B cell (primary cell): ENCODE measurements around the gene BRSK1. TPM values are rescaled to one million over a fixed set of nuclear protein-coding genes. Genes with fewer than 3 reads are reported as not detected.

Experiments used
- ATAC-seq: fragments of 200-7000 bp; cut with Tn5 transposase; one replicate; pipeline ENCODE4 v1.10.0; 2021; ENCODE audit warnings: low read depth, mild to moderate bottlenecking, moderate number of reproducible peaks, moderate library complexity
- CTCF ChIA-PET: fragments of 350-600 bp; sonication (Branson Sonifier 250); formaldehyde crosslinking; loops from one replicate; lab custom pipeline; 2021; ENCODE audit warnings: antibody characterized with exemption, inconsistent platforms; lab: Charles Lee
- POLR2A ChIA-PET: fragments of 350-600 bp; sonication (Branson Sonifier 250); formaldehyde crosslinking; loops from one replicate; lab custom pipeline; 2021; ENCODE audit warnings: antibody characterized with exemption; lab: Charles Lee
- DNase-seq: peaks from one replicate; pipeline ENCODE4 v3.0.0; 2013
- H2AFZ ChIP-seq: 2 replicates; pipeline ENCODE4 v1.6.1; 2012; ENCODE audit warnings: mild to moderate bottlenecking, low read depth, low read length; ENCODE audit not compliant: insufficient read depth, poor library complexity, severe bottlenecking
- H3K27ac ChIP-seq, 2 donors: 1 replicate in 1 of 2; 2 replicates in 1 of 2; pipeline ENCODE4 v1.5.1; 2012 to 2013; ENCODE audit warnings: low read length in 2 of 2, mild to moderate bottlenecking in 2 of 2, moderate library complexity in 1 of 2
- H3K27me3 ChIP-seq, 4 experiments: fragments of 200-600 bp in 1 of 4; sonication (generic) in 1 of 4; replicated peaks in 1 of 4; 1 replicate in 2 of 4; 2 replicates in 2 of 4; pipeline versions ENCODE4 v1.6.1 to v1.7.0; 2013 to 2016; ENCODE audit warnings: low read length in 3 of 4, mild to moderate bottlenecking in 2 of 4, mixed read lengths in 1 of 4, moderate library complexity in 1 of 4; ENCODE audit not compliant: insufficient read depth in 4 of 4, control insufficient read depth in 3 of 4; ENCODE audit errors: control extremely low read depth in 1 of 4
- H3K36me3 ChIP-seq, 2 experiments: replicated peaks in 1 of 2; 1 replicate in 1 of 2; 2 replicates in 1 of 2; pipeline versions ENCODE4 v1.6.1 to v1.7.1; 2013; ENCODE audit warnings: low read length in 1 of 2; ENCODE audit not compliant: insufficient read depth in 2 of 2, control insufficient read depth in 1 of 2; ENCODE audit errors: control extremely low read depth in 1 of 2, extremely low read depth in 1 of 2
- H3K4me1 ChIP-seq, 2 donors: fragments of 200-600 bp in 1 of 2; sonication (generic) in 1 of 2; 1 replicate in 1 of 2; 2 replicates in 1 of 2; pipeline versions ENCODE4 v1.5.1 to v1.6.1; 2013 to 2017; ENCODE audit warnings: low read length in 2 of 2; ENCODE audit not compliant: control insufficient read depth in 2 of 2, insufficient read depth in 2 of 2
- H3K4me2 ChIP-seq: replicated peaks from 2 replicates; pipeline ENCODE3; 2012; ENCODE audit warnings: mild to moderate bottlenecking, low read depth, low read length; ENCODE audit not compliant: poor library complexity, severe bottlenecking
- H3K4me3 ChIP-seq, 5 experiments: fragments of 200-600 bp in 1 of 5; sonication (generic) in 1 of 5; 1 replicate in 3 of 5; 2 replicates in 2 of 5; pipeline versions ENCODE4 v1.5.1 to v1.7.0; 2011 to 2016; ENCODE audit warnings: low read length in 4 of 5, mild to moderate bottlenecking in 4 of 5, low read depth in 2 of 5, control low read depth in 1 of 5, moderate library complexity in 1 of 5; ENCODE audit not compliant: insufficient read depth in 1 of 5; ENCODE audit errors: control extremely low read depth in 1 of 5, extremely low read depth in 1 of 5
- H3K79me2 ChIP-seq: fragments of 200-600 bp; sonication (generic); one replicate; pipeline ENCODE4 v1.6.0; 2016; ENCODE audit warnings: low read length; ENCODE audit not compliant: control insufficient read depth, insufficient read depth
- H3K9ac ChIP-seq: fragments of 200-600 bp; sonication (generic); 2 replicates; pipeline ENCODE4 v1.6.1; 2017; ENCODE audit warnings: mild to moderate bottlenecking, low read length, moderate library complexity
- H3K9me3 ChIP-seq, 3 donors: one replicate each; pipeline versions ENCODE4 v1.6.1 to v1.7.1; 2013; ENCODE audit warnings: low read length in 2 of 3; ENCODE audit not compliant: control insufficient read depth in 2 of 3, insufficient read depth in 1 of 3; ENCODE audit errors: control extremely low read depth in 1 of 3
- H4K20me1 ChIP-seq: 2 replicates; pipeline ENCODE4 v1.6.0; 2012; ENCODE audit warnings: mild to moderate bottlenecking, low read length; ENCODE audit not compliant: insufficient read depth, control insufficient read depth, poor library complexity, severe bottlenecking
- H3K27ac Mint-ChIP-seq: one replicate; pipeline ENCODE4 v1.8.0; 2021; ENCODE audit warnings: mixed read lengths
- H3K27me3 Mint-ChIP-seq: one replicate; pipeline ENCODE4 v1.8.0; 2021; ENCODE audit warnings: mixed read lengths
- H3K4me1 Mint-ChIP-seq: one replicate; pipeline ENCODE4 v1.8.0; 2021; ENCODE audit warnings: mixed read lengths
- H3K4me3 Mint-ChIP-seq: one replicate; pipeline ENCODE4 v1.8.0; 2021; ENCODE audit warnings: mixed read lengths
- H3K9me3 Mint-ChIP-seq: one replicate; pipeline ENCODE4 v1.8.0; 2022; ENCODE audit warnings: mixed read lengths; ENCODE audit not compliant: insufficient read depth
- EZH2 ChIP-seq: IDR thresholded peaks from 2 replicates; pipeline ENCODE4 v1.6.1; 2012; ENCODE audit warnings: borderline replicate concordance, low read depth, mild to moderate bottlenecking, moderate library complexity, low read length; ENCODE audit not compliant: insufficient read depth, poor library complexity, severe bottlenecking
- WGBS: methylation state at CpG from one replicate; pipeline ENCODE4 v1.1.5; 2013; ENCODE audit warnings: missing lambda C conversion rate; ENCODE audit not compliant: insufficient coverage; 5-methylcytosine and 5-hydroxymethylcytosine counted together
- intact Hi-C: fragments of 100-400 bp; cut with micrococcal nuclease; formaldehyde crosslinking; loops from one replicate; pipeline ENCODE4 v1.10.0; 2022
- polyA plus RNA-seq: library from polyadenylated mRNA; depleted of rRNA; stranded (reverse); fragments of >200 nt; gene quantifications from 2 replicates; pipeline ENCODE4 v1.2.3, GENCODE V29; 2012
- total RNA-seq, 2 donors: library from RNA; stranded (reverse); fragments of 120-200 nt in 1 of 2; gene quantifications; 1 replicate in 1 of 2; 2 replicates in 1 of 2; pipeline versions ENCODE4 v1.2.3 to v1.2.4, GENCODE V29; 2013 to 2022
- TF ChIP-seq, protein P1 (sequence below): fragments of 200-600 bp; IDR thresholded peaks from one replicate; pipeline ENCODE4 v1.8.0; 2022; ENCODE audit warnings: antibody characterized with exemption, mild to moderate bottlenecking

Gene BRSK1
- total and polyA plus RNA-seq, 2 donors (not counting 1 experiment from before 2014, with no cell fraction given), result 0.94 to 1.4 TPM

DNA sequence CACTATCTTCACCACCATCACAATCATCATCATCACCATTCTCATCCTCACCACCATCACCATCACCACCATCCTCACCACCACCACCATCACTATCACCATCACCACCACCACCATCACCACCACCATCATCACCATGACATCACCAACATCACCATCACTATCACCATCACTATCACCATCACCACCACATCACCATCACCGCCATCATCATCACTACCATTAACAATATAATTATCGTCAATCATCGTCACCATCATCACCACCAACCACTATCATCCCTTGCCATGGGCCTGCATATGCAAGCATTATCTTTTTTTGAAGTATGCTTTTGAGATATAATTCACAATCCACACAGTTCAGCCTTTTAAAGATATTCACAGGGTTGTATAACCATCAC lies 17.4 kb upstream of the BRSK1 start:
- H3K27me3 ChIP-seq, result no peaks in the 10 kb centered on the region
- CTCF ChIA-PET, result no interaction called here

DNA sequence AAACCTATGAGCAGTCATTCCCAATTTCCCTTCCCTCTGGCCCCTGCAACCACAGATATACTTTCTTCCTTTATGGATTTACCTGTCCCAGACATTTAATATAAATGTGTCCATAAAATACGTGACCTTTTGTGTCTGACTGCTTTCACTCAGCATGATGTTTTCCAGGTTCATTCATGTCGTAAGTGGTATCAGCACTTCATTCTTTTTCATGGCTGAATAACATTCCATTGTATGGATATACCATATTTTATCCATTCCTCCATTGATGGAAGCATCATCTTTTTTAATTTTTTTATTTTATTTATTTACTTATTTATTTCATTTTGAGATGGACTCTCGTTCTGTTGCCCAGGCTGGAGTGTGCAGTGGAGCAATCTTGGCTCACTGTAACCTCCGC lies 17.0 kb upstream of the BRSK1 start:
- intact Hi-C loops, result no loop called here

More for the DNA sequence above, 17.4 kb upstream of the BRSK1 start:
- Mint-ChIP-seq H3K27ac (no peak overlapping the region), H3K9me3 (no peaks in the 10 kb centered on the region), H3K4me1 (peaks cover 10% of the 10 kb centered on the region), H3K27me3 (no peaks in the 10 kb centered on the region), H3K4me3 (no peak overlapping the region)
- no peaks in the 10 kb centered on the region for H3K4me1 ChIP-seq
- H2AFZ ChIP-seq, result no peak overlapping the region
- H3K4me3 ChIP-seq, result no peak overlapping the region
- intact Hi-C loops, result no loop called here
- TF ChIP-seq EZH2, result no peak
- TF ChIP-seq, protein P1, sequence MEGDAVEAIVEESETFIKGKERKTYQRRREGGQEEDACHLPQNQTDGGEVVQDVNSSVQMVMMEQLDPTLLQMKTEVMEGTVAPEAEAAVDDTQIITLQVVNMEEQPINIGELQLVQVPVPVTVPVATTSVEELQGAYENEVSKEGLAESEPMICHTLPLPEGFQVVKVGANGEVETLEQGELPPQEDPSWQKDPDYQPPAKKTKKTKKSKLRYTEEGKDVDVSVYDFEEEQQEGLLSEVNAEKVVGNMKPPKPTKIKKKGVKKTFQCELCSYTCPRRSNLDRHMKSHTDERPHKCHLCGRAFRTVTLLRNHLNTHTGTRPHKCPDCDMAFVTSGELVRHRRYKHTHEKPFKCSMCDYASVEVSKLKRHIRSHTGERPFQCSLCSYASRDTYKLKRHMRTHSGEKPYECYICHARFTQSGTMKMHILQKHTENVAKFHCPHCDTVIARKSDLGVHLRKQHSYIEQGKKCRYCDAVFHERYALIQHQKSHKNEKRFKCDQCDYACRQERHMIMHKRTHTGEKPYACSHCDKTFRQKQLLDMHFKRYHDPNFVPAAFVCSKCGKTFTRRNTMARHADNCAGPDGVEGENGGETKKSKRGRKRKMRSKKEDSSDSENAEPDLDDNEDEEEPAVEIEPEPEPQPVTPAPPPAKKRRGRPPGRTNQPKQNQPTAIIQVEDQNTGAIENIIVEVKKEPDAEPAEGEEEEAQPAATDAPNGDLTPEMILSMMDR, result no peak
- POLR2A ChIA-PET, result no interaction called here
- H3K4me2 ChIP-seq, result no peak overlapping the region
- peaks cover 64% of the 10 kb centered on the region for H3K79me2 ChIP-seq
- H3K36me3 ChIP-seq, result peaks cover 0 to 6% of the 10 kb centered on the region in 2 experiments
- no CpG with 5 or more reads among the region's 3 CpGs for WGBS
- no peak overlapping the region for H3K27ac ChIP-seq
- DNase-seq (no peak), ATAC-seq (no peak)
- peaks cover 2% of the 10 kb centered on the region for H4K20me1 ChIP-seq
- no peak overlapping the region for H3K9ac ChIP-seq
- H3K9me3 ChIP-seq, result no peaks in the 10 kb centered on the region

More for the DNA sequence above, 17.0 kb upstream of the BRSK1 start:
- Mint-ChIP-seq H3K27ac (no peak overlapping the region), H3K4me1 (peaks cover 10% of the 10 kb centered on the region), H3K4me3 (no peak overlapping the region), H3K27me3 (no peaks in the 10 kb centered on the region), H3K9me3 (no peaks in the 10 kb centered on the region)
- no peaks in the 10 kb centered on the region for H3K27me3 ChIP-seq
- no peak overlapping the region for H3K4me3 ChIP-seq
- CTCF ChIA-PET, result no interaction called here
- H3K9me3 ChIP-seq, result no peaks in the 10 kb centered on the region
- no peak overlapping the region for H3K4me2 ChIP-seq
- no peaks in the 10 kb centered on the region for H3K4me1 ChIP-seq
- peaks cover 64% of the 10 kb centered on the region for H3K79me2 ChIP-seq
- WGBS, result 100% methylated on average over 1 of the region's 4 CpGs
- peaks cover 0 to 6% of the 10 kb centered on the region in 2 experiments for H3K36me3 ChIP-seq
- ATAC-seq (no peak), DNase-seq (no peak)
- no peak overlapping the region for H3K9ac ChIP-seq
- H3K27ac ChIP-seq, result no peak overlapping the region
- H2AFZ ChIP-seq, result no peak overlapping the region
- POLR2A ChIA-PET, result interaction anchor here (0.7 kb wide), 1 partner anchor 22 kb away, joined by 3 read pairs; no protein-coding TSS in a partner anchor
- H4K20me1 ChIP-seq, result peaks cover 6% of the 10 kb centered on the region
- TF ChIP-seq, protein P1, result no peak
- TF ChIP-seq EZH2, result no peak
